K562 (cell line): ENCODE data around the gene ZFP36. TPM values are rescaled to one million over a fixed set of nuclear protein-coding genes. Genes with fewer than 3 reads are reported as not detected.

ENCODE experiments used
- ATAC-seq: fragments of 200-7000 bp; cut with Tn5 transposase; 3 replicates; pipeline ENCODE4 v1.9.1; 2020; ENCODE audit warnings: moderate library complexity
- BruUV-seq: library from RNA; stranded (reverse); fragments of 400-500 nt; replicated peaks from 2 replicates; lab custom pipeline; 2021; lab: Mats Ljungman, UMichigan
- CTCF ChIA-PET: fragments of 300-600 bp; formaldehyde crosslinking; extraction: SDS; loops from one replicate; lab custom pipeline; 2021; ENCODE audit warnings: low intra/inter-chr PET ratio; lab: Yijun Ruan, JAX
- POLR2A ChIA-PET: fragments of 300-600, 350-650 bp; sonication (Branson Sonifier 250); formaldehyde crosslinking; extraction: SDS; loops from one replicate; lab custom pipeline; 2021; ENCODE audit warnings: antibody characterized with exemption, inconsistent platforms; lab: Yijun Ruan, JAX
- DNase-seq, 4 experiments: peaks; one replicate each; pipeline versions ENCODE4 v3.0.0 to v3.0.0-alpha.2; 2011 to 2018; ENCODE audit warnings: low spot score in 3 of 4, mixed read lengths in 3 of 4; ENCODE audit errors: extremely low read depth in 1 of 4
- FAIRE-seq: peaks from 2 replicates; lab custom pipeline; 2011; peaks lifted over from hg19 to GRCh38; lab: Jason Lieb, UNC
- H2AFZ ChIP-seq: 2 replicates; pipeline ENCODE4 v1.6.0; 2011; ENCODE audit warnings: low read depth, low read length, control low read depth, inconsistent platforms
- H3K27ac ChIP-seq: fragments of 200-600 bp; 3 replicates; pipeline ENCODE4 v1.8.0; 2011; ENCODE audit warnings: low read depth, mild to moderate bottlenecking, control low read depth, inconsistent platforms, low read length, moderate library complexity, mixed read lengths; ENCODE audit errors: extremely low read depth
- H3K27me3 ChIP-seq, 2 experiments: fragments of 300-600 bp in 1 of 2; 2 replicates in 1 of 2; 3 replicates in 1 of 2; pipeline versions ENCODE4 v1.6.0 to v1.8.0; 2011; ENCODE audit warnings: inconsistent platforms in 2 of 2, low read length in 2 of 2, mild to moderate bottlenecking in 1 of 2, mixed read lengths in 1 of 2, moderate library complexity in 1 of 2; ENCODE audit not compliant: control insufficient read depth in 2 of 2, insufficient read depth in 2 of 2
- H3K36me3 ChIP-seq: fragments of 300-600 bp; 3 replicates; pipeline ENCODE4 v1.8.0; 2011; ENCODE audit warnings: mild to moderate bottlenecking, low read length, inconsistent platforms; ENCODE audit not compliant: control insufficient read depth, insufficient read depth
- H3K4me1 ChIP-seq, 2 experiments: fragments of 200-600 bp in 1 of 2; replicated peaks in 1 of 2; 2 replicates in 1 of 2; 3 replicates in 1 of 2; pipeline versions ENCODE4 v1.5.1 to v1.8.0; 2011; ENCODE audit warnings: inconsistent platforms in 2 of 2, low read length in 2 of 2, mild to moderate bottlenecking in 1 of 2, mixed read lengths in 1 of 2, moderate library complexity in 1 of 2; ENCODE audit not compliant: control insufficient read depth in 2 of 2, insufficient read depth in 2 of 2
- H3K4me2 ChIP-seq: 2 replicates; pipeline ENCODE4 v1.6.1; 2011; ENCODE audit warnings: low read length, control low read depth, inconsistent platforms, mixed read lengths; ENCODE audit not compliant: insufficient read depth
- H3K4me3 ChIP-seq: fragments of 200-600 bp; sonication (generic), shearing (Covaris generic); 2 replicates; pipeline ENCODE4 v1.5.1; 2016; ENCODE audit warnings: control low read depth, inconsistent platforms
- H3K79me2 ChIP-seq: fragments of 200-600 bp; 3 replicates; pipeline ENCODE4 v1.8.0; 2011; ENCODE audit warnings: low read length, inconsistent platforms; ENCODE audit not compliant: control insufficient read depth, insufficient read depth
- H3K9ac ChIP-seq, 2 experiments: 2 replicates each; pipeline versions ENCODE4 v1.6.0 to v1.6.1; 2011; ENCODE audit warnings: low read depth in 2 of 2, low read length in 2 of 2, control low read depth in 1 of 2, inconsistent platforms in 1 of 2, mild to moderate bottlenecking in 1 of 2, mixed read lengths in 1 of 2; ENCODE audit not compliant: insufficient read depth in 1 of 2
- H3K9me1 ChIP-seq: one replicate; pipeline ENCODE4 v1.6.0; 2011; ENCODE audit warnings: inconsistent platforms, mild to moderate bottlenecking, low read length, moderate library complexity; ENCODE audit not compliant: control insufficient read depth, insufficient read depth
- H3K9me3 ChIP-seq: replicated peaks from 2 replicates; pipeline ENCODE4 v1.5.1; 2011; ENCODE audit warnings: low read depth, low read length, inconsistent platforms; ENCODE audit not compliant: control insufficient read depth, insufficient read depth
- H4K20me1 ChIP-seq: replicated peaks from 2 replicates; pipeline ENCODE4 v1.6.1; 2011; ENCODE audit warnings: low read length, inconsistent platforms, mixed read lengths; ENCODE audit not compliant: control insufficient read depth, insufficient read depth
- MCM7 ChIP-seq, 2 experiments: fragments of 450-650 bp; IDR thresholded peaks; 2 replicates each; pipeline ENCODE4 v1.6.1; 2016 to 2018
- POLR2A ChIP-seq: fragments of 450-650 bp; conservative IDR thresholded peaks from 2 replicates; pipeline ENCODE4 v1.6.1; 2016
- RBBP5 ChIP-seq: fragments of 200-600 bp; sonication (generic); IDR thresholded peaks from 2 replicates; pipeline ENCODE4 v1.6.1; 2012; ENCODE audit warnings: borderline replicate concordance, mild to moderate bottlenecking, low read length, control low read depth, inconsistent platforms; ENCODE audit not compliant: insufficient read depth, poor library complexity, severe bottlenecking
- RBM25 ChIP-seq: fragments of 200-400 bp; formaldehyde crosslinking; IDR thresholded peaks from 2 replicates; pipeline ENCODE4 v1.6.1; 2018; ENCODE audit warnings: low read length, low read depth, moderate library complexity; ENCODE audit not compliant: severe bottlenecking
- RERE ChIP-seq: sonication (generic); formaldehyde crosslinking; IDR thresholded peaks from 2 replicates; pipeline ENCODE4 v1.8.0; 2023; ENCODE audit warnings: missing genetic modification reagents, mild to moderate bottlenecking, borderline replicate concordance
- TCF3 ChIP-seq: sonication (generic); formaldehyde crosslinking; IDR thresholded peaks from 2 replicates; pipeline ENCODE4 v1.4.0; 2020; ENCODE audit warnings: mild to moderate bottlenecking, missing genetic modification reagents
- TCF7L2 ChIP-seq: fragments of 150-350 bp; IDR thresholded peaks from 2 replicates; pipeline ENCODE4 v1.6.1; 2016; ENCODE audit warnings: low read depth, mild to moderate bottlenecking, low read length, moderate library complexity
- WGBS: fragments of 100-300 bp; shearing (Covaris generic); methylation state at CpG from one replicate; pipeline ENCODE4 v1.1.6; 2016; ENCODE audit warnings: low coverage, mixed read lengths; ENCODE audit not compliant: insufficient coverage; ENCODE audit errors: missing lambda C conversion rate; 5-methylcytosine and 5-hydroxymethylcytosine counted together
- in situ Hi-C: fragments of 300-500 bp; cut with MboI; formaldehyde crosslinking; loops from 4 replicates; pipeline ENCODE4 v1.15.0; 2018; ENCODE audit warnings: inconsistent platforms, mixed read lengths
- intact Hi-C: fragments of 100-400 bp; cut with micrococcal nuclease; formaldehyde crosslinking; loops from 2 replicates; pipeline ENCODE4 v1.14.2; 2022
- polyA plus RNA-seq, 8 experiments: library from polyadenylated mRNA; depleted of rRNA in 4 of 8; stranded (reverse) in 5 of 8; unstranded in 3 of 8; fragments of >200 nt; fragmentation: Nextera tagmentation in 2 of 8; fragmentation: Illumina TruSeq in 1 of 8; extraction: Ambion mirVana in 2 of 8; extraction: Trizol in 1 of 8; gene quantifications; 2 replicates each; pipeline versions ENCODE4 v1.2.1 to v1.2.3, GENCODE V29; 2011 to 2014; ENCODE audit warnings: inconsistent platforms in 1 of 8, missing spikeins in 1 of 8
- total RNA-seq, 7 experiments: library from RNA; depleted of rRNA in 6 of 7; stranded (reverse); fragments of >200 nt in 6 of 7; fragmentation: Illumina TruSeq in 2 of 7; extraction: Trizol in 2 of 7; gene quantifications; 2 replicates each; pipeline versions ENCODE4 v1.2.1 to v1.2.3, GENCODE V29; 2011 to 2021; ENCODE audit warnings: low replicate concordance in 1 of 7

The ZFP36 gene
- total and polyA plus RNA-seq, 9 of the 15 experiments (the other 6 are each of a cell fraction or from before 2014, with no cell fraction given): 1.0 to 20.1 (median 3.5) TPM

GRCh38 chr19:39363901-39364457 lies 42.7 kb upstream of the ZFP36 start:
- ChIA-PET CTCF (no interaction called here), POLR2A (interaction anchor here (0.8 to 2.3 kb wide), 2 partner anchors 9 to 15 kb away, joined by 3 to 10 read pairs; no protein-coding TSS in a partner anchor)
- Histone ChIP-seq H3K4me3 (no peak overlapping the region), H3K27me3 (no peaks in the 10 kb centered on the region), H3K4me2 (no peak overlapping the region), H3K36me3 (peaks cover 84% of the 10 kb centered on the region), H3K4me1 (no peaks in the 10 kb centered on the region), H3K9me3 (no peaks in the 10 kb centered on the region), H3K9me1 (no peaks in the 10 kb centered on the region), H3K79me2 (peaks cover 9% of the 10 kb centered on the region; the same call in 1 of the 3 replicates), H3K27ac (no peak overlapping the region), H2AFZ (no peak overlapping the region), H3K9ac (peak overlapping the region in 1 of 2 experiments; percentile 23; a peak in 1 of 4 replicates), H4K20me1 (no peaks in the 10 kb centered on the region)
- no peak for ATAC-seq
- in situ Hi-C loops: no loop called here
- DNase-seq: no peak
- no peak for FAIRE-seq
- intact Hi-C loops: no loop called here
- WGBS: 92% methylated on average over 5 of the region's 5 CpGs
- no TSS peak for BruUV-seq
- TF ChIP-seq POLR2A: 0 out of 2 replicates have a peak, but pooled peaks have one; percentile 17
- no peak for TF ChIP-seq MCM7 (IDR thresholded peaks at IDR 0.05)

GRCh38 chr19:39365531-39365930 lies 41.1 kb upstream of the ZFP36 start:
- TF ChIP-seq RBM25: peak; percentile 13
- TF ChIP-seq TCF3 (CRISPR knock-in tag): no peak
- no peak for TF ChIP-seq RERE (CRISPR knock-in tag)
- no peak for TF ChIP-seq TCF7L2
- TF ChIP-seq RBBP5: no peak
- in situ Hi-C loops: no loop called here
- intact Hi-C loops: no loop called here
- 75% methylated on average over 1 of the region's 1 CpG for WGBS
- no peaks in the 10 kb centered on the region for H3K4me1 ChIP-seq
- no peaks in the 10 kb centered on the region; the same call in 2 of the 3 replicates for H3K79me2 ChIP-seq
- ATAC-seq: no peak
- no TSS peak for BruUV-seq
- H3K27me3 ChIP-seq: no peaks in the 10 kb centered on the region
- H3K9me3 ChIP-seq: no peaks in the 10 kb centered on the region
- peaks cover under 1% of the 10 kb centered on the region for H3K9me1 ChIP-seq
- ChIA-PET POLR2A (interaction anchor here (1.2 kb wide), 1 partner anchor 20 kb away, joined by 4 read pairs; no protein-coding TSS in a partner anchor), CTCF (no interaction called here)
- no peak overlapping the region for H3K4me3 ChIP-seq
- no peak overlapping the region for H3K27ac ChIP-seq
- no peak overlapping the region for H3K4me2 ChIP-seq
- peaks cover 87% of the 10 kb centered on the region for H3K36me3 ChIP-seq
- no peaks in the 10 kb centered on the region for H4K20me1 ChIP-seq
- no peak overlapping the region for H2AFZ ChIP-seq
- FAIRE-seq: peak; percentile 65
- DNase-seq: no peak
- H3K9ac ChIP-seq: no peak overlapping the region
